ENCODE measurements around the gene GPR21.

DNA sequence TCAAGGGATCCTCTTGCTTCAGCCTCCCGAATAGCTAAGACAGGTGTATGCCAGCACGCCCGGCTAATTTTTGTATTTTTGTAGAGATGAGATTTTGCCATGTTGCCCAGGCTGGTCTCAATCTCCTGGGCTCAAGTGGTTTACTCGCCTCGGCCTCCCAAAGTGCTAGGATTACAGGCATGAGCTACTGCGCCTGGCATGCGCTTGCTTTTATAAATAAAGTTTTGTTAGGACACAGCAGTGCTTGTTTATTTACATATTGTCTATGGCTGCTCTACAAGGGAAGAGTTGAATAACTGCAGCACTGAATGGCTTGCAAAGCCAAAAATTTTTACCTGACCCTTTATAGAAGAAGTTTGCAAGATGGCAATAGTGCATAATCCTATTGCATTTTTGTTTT is 27.7 kb downstream of the GPR21 start:
- TF ChIP-seq POLR2AphosphoS5 (IDR thresholded peaks at IDR 0.05; ENCODE audit: low read depth, low read length) = no peak
- TF ChIP-seq, protein P1, sequence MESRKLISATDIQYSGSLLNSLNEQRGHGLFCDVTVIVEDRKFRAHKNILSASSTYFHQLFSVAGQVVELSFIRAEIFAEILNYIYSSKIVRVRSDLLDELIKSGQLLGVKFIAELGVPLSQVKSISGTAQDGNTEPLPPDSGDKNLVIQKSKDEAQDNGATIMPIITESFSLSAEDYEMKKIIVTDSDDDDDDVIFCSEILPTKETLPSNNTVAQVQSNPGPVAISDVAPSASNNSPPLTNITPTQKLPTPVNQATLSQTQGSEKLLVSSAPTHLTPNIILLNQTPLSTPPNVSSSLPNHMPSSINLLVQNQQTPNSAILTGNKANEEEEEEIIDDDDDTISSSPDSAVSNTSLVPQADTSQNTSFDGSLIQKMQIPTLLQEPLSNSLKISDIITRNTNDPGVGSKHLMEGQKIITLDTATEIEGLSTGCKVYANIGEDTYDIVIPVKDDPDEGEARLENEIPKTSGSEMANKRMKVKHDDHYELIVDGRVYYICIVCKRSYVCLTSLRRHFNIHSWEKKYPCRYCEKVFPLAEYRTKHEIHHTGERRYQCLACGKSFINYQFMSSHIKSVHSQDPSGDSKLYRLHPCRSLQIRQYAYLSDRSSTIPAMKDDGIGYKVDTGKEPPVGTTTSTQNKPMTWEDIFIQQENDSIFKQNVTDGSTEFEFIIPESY (IDR thresholded peaks at IDR 0.05; ENCODE audit: borderline replicate concordance, low read depth) = no peak
- TF ChIP-seq, protein P2, sequence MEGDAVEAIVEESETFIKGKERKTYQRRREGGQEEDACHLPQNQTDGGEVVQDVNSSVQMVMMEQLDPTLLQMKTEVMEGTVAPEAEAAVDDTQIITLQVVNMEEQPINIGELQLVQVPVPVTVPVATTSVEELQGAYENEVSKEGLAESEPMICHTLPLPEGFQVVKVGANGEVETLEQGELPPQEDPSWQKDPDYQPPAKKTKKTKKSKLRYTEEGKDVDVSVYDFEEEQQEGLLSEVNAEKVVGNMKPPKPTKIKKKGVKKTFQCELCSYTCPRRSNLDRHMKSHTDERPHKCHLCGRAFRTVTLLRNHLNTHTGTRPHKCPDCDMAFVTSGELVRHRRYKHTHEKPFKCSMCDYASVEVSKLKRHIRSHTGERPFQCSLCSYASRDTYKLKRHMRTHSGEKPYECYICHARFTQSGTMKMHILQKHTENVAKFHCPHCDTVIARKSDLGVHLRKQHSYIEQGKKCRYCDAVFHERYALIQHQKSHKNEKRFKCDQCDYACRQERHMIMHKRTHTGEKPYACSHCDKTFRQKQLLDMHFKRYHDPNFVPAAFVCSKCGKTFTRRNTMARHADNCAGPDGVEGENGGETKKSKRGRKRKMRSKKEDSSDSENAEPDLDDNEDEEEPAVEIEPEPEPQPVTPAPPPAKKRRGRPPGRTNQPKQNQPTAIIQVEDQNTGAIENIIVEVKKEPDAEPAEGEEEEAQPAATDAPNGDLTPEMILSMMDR (IDR thresholded peaks at IDR 0.05) = no peak
- TF ChIP-seq, protein P3, sequence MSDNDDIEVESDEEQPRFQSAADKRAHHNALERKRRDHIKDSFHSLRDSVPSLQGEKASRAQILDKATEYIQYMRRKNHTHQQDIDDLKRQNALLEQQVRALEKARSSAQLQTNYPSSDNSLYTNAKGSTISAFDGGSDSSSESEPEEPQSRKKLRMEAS (IDR thresholded peaks at IDR 0.05; ENCODE audit: low read depth) = no peak
- no peak for TF ChIP-seq GABPA (IDR thresholded peaks at IDR 0.05; ENCODE audit: low read depth)
- no peak for TF ChIP-seq EP300 (IDR thresholded peaks at IDR 0.05; ENCODE audit: borderline replicate concordance in 1 of 2, low read depth in 1 of 2, low read length in 1 of 2)
- TF ChIP-seq CHD2 (IDR thresholded peaks at IDR 0.05; ENCODE audit: low read length, partially characterized antibody) = no peak
- TF ChIP-seq MXI1 (IDR thresholded peaks at IDR 0.05; ENCODE audit: low read depth, low read length) = no peak
- TF ChIP-seq RAD21 (IDR thresholded peaks at IDR 0.05; ENCODE audit: low read length) = no peak
- TF ChIP-seq, protein P4, sequence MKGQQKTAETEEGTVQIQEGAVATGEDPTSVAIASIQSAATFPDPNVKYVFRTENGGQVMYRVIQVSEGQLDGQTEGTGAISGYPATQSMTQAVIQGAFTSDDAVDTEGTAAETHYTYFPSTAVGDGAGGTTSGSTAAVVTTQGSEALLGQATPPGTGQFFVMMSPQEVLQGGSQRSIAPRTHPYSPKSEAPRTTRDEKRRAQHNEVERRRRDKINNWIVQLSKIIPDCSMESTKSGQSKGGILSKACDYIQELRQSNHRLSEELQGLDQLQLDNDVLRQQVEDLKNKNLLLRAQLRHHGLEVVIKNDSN (IDR thresholded peaks at IDR 0.05; ENCODE audit: borderline replicate concordance, low read depth) = no peak
- TF ChIP-seq, protein P5, sequence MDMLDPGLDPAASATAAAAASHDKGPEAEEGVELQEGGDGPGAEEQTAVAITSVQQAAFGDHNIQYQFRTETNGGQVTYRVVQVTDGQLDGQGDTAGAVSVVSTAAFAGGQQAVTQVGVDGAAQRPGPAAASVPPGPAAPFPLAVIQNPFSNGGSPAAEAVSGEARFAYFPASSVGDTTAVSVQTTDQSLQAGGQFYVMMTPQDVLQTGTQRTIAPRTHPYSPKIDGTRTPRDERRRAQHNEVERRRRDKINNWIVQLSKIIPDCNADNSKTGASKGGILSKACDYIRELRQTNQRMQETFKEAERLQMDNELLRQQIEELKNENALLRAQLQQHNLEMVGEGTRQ (IDR thresholded peaks at IDR 0.05; ENCODE audit: borderline replicate concordance, low read depth, low read length) = no peak
- no peak for TF ChIP-seq RCOR1 (IDR thresholded peaks at IDR 0.05; ENCODE audit: low read length)
- no peak for TF ChIP-seq SMC3 (IDR thresholded peaks at IDR 0.05; ENCODE audit: low read depth, low read length)
